ENCODE data around the gene HLA-DQA1. TPM values are rescaled to one million over a fixed set of nuclear protein-coding genes. Genes with fewer than 3 reads are reported as not detected.

HLA-DQA1 gene
- total and polyA plus RNA-seq, 4 donors, result 2.1 to 19.9 (median 9.3) TPM

DNA sequence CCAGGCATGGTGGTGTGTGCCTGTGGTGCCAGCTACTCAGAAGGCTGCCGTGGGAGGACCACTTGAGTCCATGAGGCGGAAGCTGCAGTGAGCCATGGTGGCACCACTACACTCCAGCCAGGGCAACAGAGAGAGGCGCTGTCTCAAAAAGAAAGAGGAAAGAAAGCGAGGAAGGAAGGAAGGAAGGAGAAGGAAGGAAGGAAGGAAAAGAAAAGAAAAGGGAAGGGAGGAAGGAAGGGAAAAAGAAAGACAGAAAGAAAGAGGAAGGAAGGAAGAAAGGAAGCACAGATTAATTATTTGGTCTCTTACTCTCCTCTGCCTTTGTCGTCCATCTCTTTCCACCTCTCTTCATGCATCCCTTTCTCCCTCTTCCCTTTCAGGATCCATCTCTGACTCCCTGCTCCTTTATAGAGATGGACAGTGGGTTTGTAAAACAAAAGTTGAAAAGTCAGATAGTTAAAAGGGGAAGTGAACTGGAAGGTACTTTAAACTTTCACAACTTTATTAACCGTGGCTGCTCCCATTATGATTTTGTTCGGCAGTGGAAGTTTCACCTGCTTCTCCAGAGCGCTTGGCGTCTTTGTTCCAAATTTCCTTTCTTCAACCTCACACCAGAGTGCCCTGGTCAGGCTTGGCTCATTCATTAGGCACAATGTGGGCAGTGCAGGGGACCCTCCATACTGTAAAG, 1.5 kb downstream of the HLA-DQA1 start:
- Histone ChIP-seq H3K27ac (ENCODE audit: low read depth in 1 of 2, low read length in 2 of 2) (no peak overlapping the region), H3K36me3 (ENCODE audit: control insufficient read depth in 4 of 4, insufficient read depth in 3 of 4, low read depth in 1 of 4, low read length in 3 of 4) (no peaks in the 10 kb centered on the region), H3K4me1 (ENCODE audit: control insufficient read depth in 4 of 4, insufficient read depth in 4 of 4, low read length in 3 of 4) (no peaks in the 10 kb centered on the region), H3K9ac (ENCODE audit: low read depth in 1 of 2, low read length in 2 of 2) (no peak overlapping the region), H3K9me3 (ENCODE audit: control insufficient read depth in 4 of 4, low read length in 3 of 4) (no peaks in the 10 kb centered on the region), H3K4me3 (ENCODE audit: low read depth in 1 of 3, low read length in 3 of 3) (no peak overlapping the region), H3K27me3 (ENCODE audit: control insufficient read depth in 4 of 4, insufficient read depth in 4 of 4, low read length in 3 of 4) (no peaks in the 10 kb centered on the region)
- WGBS, result 68% methylated on average over 9 of the region's 9 CpGs
- no peak for TF ChIP-seq SP1 (IDR thresholded peaks at IDR 0.05)
- no peak for TF ChIP-seq HNF4G (IDR thresholded peaks at IDR 0.05)
- TF ChIP-seq FOXA1 (IDR thresholded peaks at IDR 0.05), result no peak
- TF ChIP-seq YY1 (IDR thresholded peaks at IDR 0.05), result no peak
- no peak for TF ChIP-seq RAD21 (IDR thresholded peaks at IDR 0.05)
- TF ChIP-seq RXRA (IDR thresholded peaks at IDR 0.05), result no peak
- TF ChIP-seq NR2F2 (IDR thresholded peaks at IDR 0.05), result no peak
- no peak for TF ChIP-seq GABPA (IDR thresholded peaks at IDR 0.05 in 1 of 2, conservative IDR thresholded peaks at IDR 0.05 in 1 of 2)
- no peak for TF ChIP-seq TAF1 (conservative IDR thresholded peaks at IDR 0.05)
- no peak for TF ChIP-seq MAX (IDR thresholded peaks at IDR 0.05)
- TF ChIP-seq, protein P1, sequence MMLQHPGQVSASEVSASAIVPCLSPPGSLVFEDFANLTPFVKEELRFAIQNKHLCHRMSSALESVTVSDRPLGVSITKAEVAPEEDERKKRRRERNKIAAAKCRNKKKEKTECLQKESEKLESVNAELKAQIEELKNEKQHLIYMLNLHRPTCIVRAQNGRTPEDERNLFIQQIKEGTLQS (IDR thresholded peaks at IDR 0.05), result no peak
- no peak for TF ChIP-seq CTCF (IDR thresholded peaks at IDR 0.05; ENCODE audit: low read depth, low read length, missing input control)
- no peak for TF ChIP-seq HNF4A (conservative IDR thresholded peaks at IDR 0.05)
- TF ChIP-seq FOXA2 (IDR thresholded peaks at IDR 0.05), result no peak
- TF ChIP-seq, protein P2, sequence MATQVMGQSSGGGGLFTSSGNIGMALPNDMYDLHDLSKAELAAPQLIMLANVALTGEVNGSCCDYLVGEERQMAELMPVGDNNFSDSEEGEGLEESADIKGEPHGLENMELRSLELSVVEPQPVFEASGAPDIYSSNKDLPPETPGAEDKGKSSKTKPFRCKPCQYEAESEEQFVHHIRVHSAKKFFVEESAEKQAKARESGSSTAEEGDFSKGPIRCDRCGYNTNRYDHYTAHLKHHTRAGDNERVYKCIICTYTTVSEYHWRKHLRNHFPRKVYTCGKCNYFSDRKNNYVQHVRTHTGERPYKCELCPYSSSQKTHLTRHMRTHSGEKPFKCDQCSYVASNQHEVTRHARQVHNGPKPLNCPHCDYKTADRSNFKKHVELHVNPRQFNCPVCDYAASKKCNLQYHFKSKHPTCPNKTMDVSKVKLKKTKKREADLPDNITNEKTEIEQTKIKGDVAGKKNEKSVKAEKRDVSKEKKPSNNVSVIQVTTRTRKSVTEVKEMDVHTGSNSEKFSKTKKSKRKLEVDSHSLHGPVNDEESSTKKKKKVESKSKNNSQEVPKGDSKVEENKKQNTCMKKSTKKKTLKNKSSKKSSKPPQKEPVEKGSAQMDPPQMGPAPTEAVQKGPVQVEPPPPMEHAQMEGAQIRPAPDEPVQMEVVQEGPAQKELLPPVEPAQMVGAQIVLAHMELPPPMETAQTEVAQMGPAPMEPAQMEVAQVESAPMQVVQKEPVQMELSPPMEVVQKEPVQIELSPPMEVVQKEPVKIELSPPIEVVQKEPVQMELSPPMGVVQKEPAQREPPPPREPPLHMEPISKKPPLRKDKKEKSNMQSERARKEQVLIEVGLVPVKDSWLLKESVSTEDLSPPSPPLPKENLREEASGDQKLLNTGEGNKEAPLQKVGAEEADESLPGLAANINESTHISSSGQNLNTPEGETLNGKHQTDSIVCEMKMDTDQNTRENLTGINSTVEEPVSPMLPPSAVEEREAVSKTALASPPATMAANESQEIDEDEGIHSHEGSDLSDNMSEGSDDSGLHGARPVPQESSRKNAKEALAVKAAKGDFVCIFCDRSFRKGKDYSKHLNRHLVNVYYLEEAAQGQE (IDR thresholded peaks at IDR 0.05), result no peak
- TF ChIP-seq JUND (IDR thresholded peaks at IDR 0.05), result no peak
- TF ChIP-seq, protein P3, sequence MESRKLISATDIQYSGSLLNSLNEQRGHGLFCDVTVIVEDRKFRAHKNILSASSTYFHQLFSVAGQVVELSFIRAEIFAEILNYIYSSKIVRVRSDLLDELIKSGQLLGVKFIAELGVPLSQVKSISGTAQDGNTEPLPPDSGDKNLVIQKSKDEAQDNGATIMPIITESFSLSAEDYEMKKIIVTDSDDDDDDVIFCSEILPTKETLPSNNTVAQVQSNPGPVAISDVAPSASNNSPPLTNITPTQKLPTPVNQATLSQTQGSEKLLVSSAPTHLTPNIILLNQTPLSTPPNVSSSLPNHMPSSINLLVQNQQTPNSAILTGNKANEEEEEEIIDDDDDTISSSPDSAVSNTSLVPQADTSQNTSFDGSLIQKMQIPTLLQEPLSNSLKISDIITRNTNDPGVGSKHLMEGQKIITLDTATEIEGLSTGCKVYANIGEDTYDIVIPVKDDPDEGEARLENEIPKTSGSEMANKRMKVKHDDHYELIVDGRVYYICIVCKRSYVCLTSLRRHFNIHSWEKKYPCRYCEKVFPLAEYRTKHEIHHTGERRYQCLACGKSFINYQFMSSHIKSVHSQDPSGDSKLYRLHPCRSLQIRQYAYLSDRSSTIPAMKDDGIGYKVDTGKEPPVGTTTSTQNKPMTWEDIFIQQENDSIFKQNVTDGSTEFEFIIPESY (IDR thresholded peaks at IDR 0.05), result no peak
- TF ChIP-seq EGR1 (IDR thresholded peaks at IDR 0.05; ENCODE audit: low read depth in 2 of 2), result no peak
- no peak for DNase-seq (ENCODE audit: low spot score)

All from liver (tissue), 9 donors.